Renal pelvis (tissue), 3 donors: ENCODE data around the gene GUCD1. TPM values are rescaled to one million over a fixed set of nuclear protein-coding genes. Genes with fewer than 3 reads are reported as not detected.

Source experiments
- polyA plus RNA-seq, 3 donors: library from polyadenylated mRNA; unstranded; fragments of 120-200 nt; gene quantifications; one replicate each; pipeline ENCODE4 v1.2.1, GENCODE V29; 2013; ENCODE audit not compliant: insufficient read length in 3 of 3

The GUCD1 gene
- polyA plus RNA-seq, 3 donors = 89.2 to 95.4 (median 91.4) TPM

Other genes with a start within 250 kb of the GUCD1 start
- gene ADORA2A, start 127.5 kb downstream of the GUCD1 start, polyA plus RNA-seq = 10 to 100 TPM in 1 of 3 donors, 1 to 10 TPM in 2; 8.8 to 10.3 (median 8.8) TPM
- 1 to 10 TPM in 1 of 3 donors, under 1 TPM in 2; 0.58 to 1.1 (median 0.84) TPM for gene UPB1, start 59.8 kb downstream of the GUCD1 start, polyA plus RNA-seq
- gene SNRPD3, start 861 bp upstream of the GUCD1 start, polyA plus RNA-seq = 100 to 1,000 TPM; 180 to 218 (median 203) TPM
- 10 to 100 TPM; 33.6 to 45.7 (median 42.2) TPM for gene LRRC75B, start 37.9 kb upstream of the GUCD1 start, polyA plus RNA-seq
- 10 to 100 TPM; 47.9 to 89.3 (median 80.4) TPM for gene GGT1, start 48.1 kb upstream of the GUCD1 start, polyA plus RNA-seq
- under 1 TPM in 1 of 3 donors, not detected in 2; 0.05 TPM for gene PIWIL3, start 219.6 kb upstream of the GUCD1 start, polyA plus RNA-seq